GM12865 (cell line): ENCODE measurements around the gene REELD1.

Experiments
- DNase-seq: peaks from one replicate; pipeline ENCODE4 v3.0.0; 2010; ENCODE audit warnings: low read depth
- H3K4me3 ChIP-seq: 2 replicates; pipeline ENCODE4 v1.5.1; 2011; ENCODE audit warnings: mild to moderate bottlenecking, low read depth, low read length, control low read depth
- CTCF ChIP-seq: IDR thresholded peaks from 2 replicates; pipeline ENCODE4 v1.5.1; 2011; ENCODE audit warnings: low read length, control low read depth, low read depth, inconsistent platforms; ENCODE audit not compliant: insufficient read depth; ENCODE audit errors: missing control alignments

REELD1 gene

GRCh38 chr4:146246381-146246780, 32.0 kb downstream of the REELD1 start:
- DNase-seq, result no peak
- H3K4me3 ChIP-seq, result no peak overlapping the region
- no peak for TF ChIP-seq CTCF

GRCh38 chr4:146247356-146247755, 33.0 kb downstream of the REELD1 start:
- no peak for DNase-seq
- TF ChIP-seq CTCF, result no peak
- H3K4me3 ChIP-seq, result no peak overlapping the region

GRCh38 chr4:146252969-146253611, 38.8 kb downstream of the REELD1 start:
- TF ChIP-seq CTCF, result no peak
- no peak overlapping the region for H3K4me3 ChIP-seq
- DNase-seq, result no peak

GRCh38 chr4:146255463-146255862, 41.1 kb downstream of the REELD1 start:
- DNase-seq, result no peak
- no peak for TF ChIP-seq CTCF
- no peak overlapping the region for H3K4me3 ChIP-seq

- TF ChIP-seq CTCF, result no peak
- DNase-seq, result no peak
- H3K4me3 ChIP-seq, result no peak overlapping the region
Measured at GRCh38 chr4:146255874-146256273, 41.5 kb downstream of the REELD1 start.

- H3K4me3 ChIP-seq, result no peak overlapping the region
- no peak for TF ChIP-seq CTCF
- no peak for DNase-seq
Measured at GRCh38 chr4:146256328-146256727, 42.0 kb downstream of the REELD1 start.

- no peak for TF ChIP-seq CTCF
- no peak overlapping the region for H3K4me3 ChIP-seq
- no peak for DNase-seq
Measured at GRCh38 chr4:146257511-146257910, 43.2 kb downstream of the REELD1 start.
